ENCODE results near the gene ELK4. TPM values are rescaled to one million over a fixed set of nuclear protein-coding genes. Genes with fewer than 3 reads are reported as not detected.

Gene ELK4
- total RNA-seq, 1 experiment from 2014 or later = 31.2 TPM

- Histone ChIP-seq H3K23ac (ENCODE audit: insufficient read length, low read depth, low read length) (no peak overlapping the region), H3K14ac (ENCODE audit: insufficient read depth, low read length) (no peak overlapping the region), H4K91ac (ENCODE audit: insufficient read length, low read depth, low read length) (no peak overlapping the region), H3K79me2 (ENCODE audit: insufficient read depth, low read length) (no peaks in the 10 kb centered on the region), H3K9ac (ENCODE audit: extremely low read depth, insufficient read length, low read length) (no peak overlapping the region), H3K56ac (ENCODE audit: insufficient read length, low read depth, low read length) (no peak overlapping the region), H3K18ac (ENCODE audit: insufficient read length, low read depth, low read length) (no peak overlapping the region), H3K4ac (ENCODE audit: low read depth, low read length) (no peak overlapping the region), H3K4me1 (ENCODE audit: insufficient read depth, low read length) (no peaks in the 10 kb centered on the region), H2AK5ac (ENCODE audit: insufficient read length, low read length) (no peak overlapping the region), H2BK12ac (ENCODE audit: insufficient read length, low read depth, low read length) (no peak overlapping the region), H2BK15ac (ENCODE audit: low read depth, low read length) (no peak overlapping the region), H3K27ac (ENCODE audit: insufficient read length, low read depth, low read length) (no peak overlapping the region), H4K20me1 (ENCODE audit: control insufficient read depth, insufficient read depth, insufficient read length) (no peaks in the 10 kb centered on the region), H2BK20ac (ENCODE audit: low read depth, low read length, poor library complexity, severe bottlenecking) (no peak overlapping the region), H3K4me2 (ENCODE audit: insufficient read depth, insufficient read length, low read length) (no peak overlapping the region), H3K23me2 (ENCODE audit: insufficient read length, low read depth, low read length, poor library complexity, severe bottlenecking) (no peaks in the 10 kb centered on the region), H3T11ph (ENCODE audit: low read length) (no peak overlapping the region), H3K79me1 (ENCODE audit: insufficient read depth, low read depth, low read length, poor library complexity, severe bottlenecking) (no peaks in the 10 kb centered on the region), H3K9me3 (ENCODE audit: control insufficient read depth, low read depth, low read length) (no peaks in the 10 kb centered on the region), H3K27me3 (ENCODE audit: insufficient read depth, low read length) (no peaks in the 10 kb centered on the region; the same call in 1 of the 2 replicates), H4K5ac (ENCODE audit: insufficient read length, low read depth, low read length) (no peak overlapping the region), H2BK120ac (ENCODE audit: low read depth, low read length, poor library complexity, severe bottlenecking) (no peak overlapping the region), H4K8ac (replicated peaks; ENCODE audit: insufficient read length, low read depth, low read length) (no peak overlapping the region), H2AFZ (ENCODE audit: low read length) (no peak overlapping the region), H2BK5ac (ENCODE audit: insufficient read length, low read length) (no peak overlapping the region)
- Mint-ChIP-seq H3K9me3 (no peaks in the 10 kb centered on the region; a peak in 1 of 5 replicates), H3K27me3 (ENCODE audit: low read depth) (no peaks in the 10 kb centered on the region), H3K4me3 (no peak overlapping the region), H3K27ac (peak overlapping the region in 1 of 3 experiments; percentile 30; a peak in 2 of 7 replicates), H3K4me1 (peaks cover 3 to 4% of the 10 kb centered on the region in 2 experiments), H3K36me3 (ENCODE audit: insufficient read depth in 1 of 3, low read depth in 3 of 3) (peaks cover 7 to 17% (median 8%) of the 10 kb centered on the region in 3 experiments; a peak in 6 of 7 replicates)
- TF ChIP-seq, protein P1, sequence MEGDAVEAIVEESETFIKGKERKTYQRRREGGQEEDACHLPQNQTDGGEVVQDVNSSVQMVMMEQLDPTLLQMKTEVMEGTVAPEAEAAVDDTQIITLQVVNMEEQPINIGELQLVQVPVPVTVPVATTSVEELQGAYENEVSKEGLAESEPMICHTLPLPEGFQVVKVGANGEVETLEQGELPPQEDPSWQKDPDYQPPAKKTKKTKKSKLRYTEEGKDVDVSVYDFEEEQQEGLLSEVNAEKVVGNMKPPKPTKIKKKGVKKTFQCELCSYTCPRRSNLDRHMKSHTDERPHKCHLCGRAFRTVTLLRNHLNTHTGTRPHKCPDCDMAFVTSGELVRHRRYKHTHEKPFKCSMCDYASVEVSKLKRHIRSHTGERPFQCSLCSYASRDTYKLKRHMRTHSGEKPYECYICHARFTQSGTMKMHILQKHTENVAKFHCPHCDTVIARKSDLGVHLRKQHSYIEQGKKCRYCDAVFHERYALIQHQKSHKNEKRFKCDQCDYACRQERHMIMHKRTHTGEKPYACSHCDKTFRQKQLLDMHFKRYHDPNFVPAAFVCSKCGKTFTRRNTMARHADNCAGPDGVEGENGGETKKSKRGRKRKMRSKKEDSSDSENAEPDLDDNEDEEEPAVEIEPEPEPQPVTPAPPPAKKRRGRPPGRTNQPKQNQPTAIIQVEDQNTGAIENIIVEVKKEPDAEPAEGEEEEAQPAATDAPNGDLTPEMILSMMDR (conservative IDR thresholded peaks at IDR 0.05) = no peak
- WGBS (ENCODE audit: extremely low coverage, insufficient read length, low lambda C conversion rate) = no CpG with 5 or more reads among the region's 18 CpGs
- DNase-seq = no peak
Measured at GRCh38 chr1:205598841-205599668, 32.8 kb downstream of the ELK4 start.
